H1 (cell line): ENCODE measurements around the gene SH2D5. TPM values are rescaled to one million over a fixed set of nuclear protein-coding genes. Genes with fewer than 3 reads are reported as not detected.

ENCODE experiments used
- CTCF ChIA-PET: fragments of 300-600 bp; sonication (Branson Sonifier 250); formaldehyde crosslinking; loops from one replicate; lab custom pipeline; 2021; ENCODE audit not compliant: partially characterized antibody; lab: Charles Lee
- POLR2A ChIA-PET: fragments of 300-600 bp; sonication (Branson Sonifier 250); formaldehyde crosslinking; loops from one replicate; lab custom pipeline; 2021; ENCODE audit warnings: inconsistent platforms; ENCODE audit not compliant: partially characterized antibody; lab: Charles Lee
- DNase-seq, 2 experiments: peaks; one replicate each; pipeline versions ENCODE4 v3.0.0 to v3.0.0-alpha.2; 2010 to 2022; ENCODE audit warnings: low spot score in 2 of 2, low read depth in 1 of 2, mixed read lengths in 1 of 2
- FAIRE-seq: peaks from 2 replicates; lab custom pipeline; 2011; peaks lifted over from hg19 to GRCh38; lab: Jason Lieb, UNC
- H2AFZ ChIP-seq: 2 replicates; pipeline ENCODE4 v1.8.1; 2012; ENCODE audit warnings: low read length, inconsistent platforms
- H2AK5ac ChIP-seq: 2 replicates; pipeline ENCODE4 v1.6.1; 2013; ENCODE audit warnings: low read depth, low read length
- H2BK120ac ChIP-seq: replicated peaks from 2 replicates; pipeline ENCODE3; 2013; ENCODE audit warnings: low read depth, low read length, inconsistent platforms
- H2BK12ac ChIP-seq: 2 replicates; pipeline ENCODE4 v1.6.1; 2013; ENCODE audit warnings: low read depth, low read length
- H2BK15ac ChIP-seq: 2 replicates; pipeline ENCODE4 v1.6.1; 2013; ENCODE audit warnings: low read length
- H2BK20ac ChIP-seq: 2 replicates; pipeline ENCODE4 v1.6.1; 2013; ENCODE audit warnings: low read length
- H2BK5ac ChIP-seq: 2 replicates; pipeline ENCODE4 v1.6.1; 2013; ENCODE audit warnings: low read depth, low read length
- H3K14ac ChIP-seq: 2 replicates; pipeline ENCODE4 v1.6.1; 2013; ENCODE audit warnings: inconsistent platforms; ENCODE audit not compliant: insufficient read length
- H3K18ac ChIP-seq: 2 replicates; pipeline ENCODE4 v1.6.1; 2013; ENCODE audit warnings: low read length; ENCODE audit errors: extremely low read depth
- H3K23ac ChIP-seq: 2 replicates; pipeline ENCODE4 v1.6.1; 2013; ENCODE audit warnings: inconsistent platforms; ENCODE audit not compliant: insufficient read length
- H3K23me2 ChIP-seq: 2 replicates; pipeline ENCODE4 v1.6.1; 2013; ENCODE audit warnings: low read depth, low read length
- H3K27ac ChIP-seq: 2 replicates; pipeline ENCODE4 v1.6.1; 2011; ENCODE audit warnings: low read depth, low read length, inconsistent platforms
- H3K27me3 ChIP-seq, 4 experiments: replicated peaks in 1 of 4; 1 replicate in 1 of 4; 2 replicates in 3 of 4; pipeline versions ENCODE4 v1.6.1 to v1.8.1; 2011 to 2013; ENCODE audit warnings: low read length in 3 of 4, mild to moderate bottlenecking in 3 of 4, inconsistent platforms in 2 of 4, mixed read lengths in 2 of 4, moderate library complexity in 1 of 4; ENCODE audit not compliant: control insufficient read depth in 3 of 4, insufficient read depth in 3 of 4; ENCODE audit errors: extremely low read depth in 1 of 4
- H3K36me3 ChIP-seq, 4 experiments: 2 replicates each; pipeline versions ENCODE4 v1.6.1 to v1.8.1; 2011 to 2013; ENCODE audit warnings: mild to moderate bottlenecking in 4 of 4, low read length in 3 of 4, moderate library complexity in 2 of 4, control low read depth in 1 of 4, inconsistent platforms in 1 of 4; ENCODE audit not compliant: insufficient read depth in 4 of 4, control insufficient read depth in 2 of 4
- H3K4ac ChIP-seq: replicated peaks from 2 replicates; pipeline ENCODE3; 2013; ENCODE audit warnings: low read length, low read depth, mixed read lengths, inconsistent platforms; ENCODE audit not compliant: insufficient read length
- H3K4me1 ChIP-seq, 4 experiments: replicated peaks in 1 of 4; 1 replicate in 1 of 4; 2 replicates in 3 of 4; pipeline versions ENCODE4 v1.6.1 to v1.8.1; 2011 to 2013; ENCODE audit warnings: low read length in 3 of 4, inconsistent platforms in 2 of 4, mixed read lengths in 1 of 4; ENCODE audit not compliant: insufficient read depth in 4 of 4, control insufficient read depth in 3 of 4
- H3K4me2 ChIP-seq, 2 experiments: 2 replicates each; pipeline versions ENCODE4 v1.6.1 to v1.8.1; 2011 to 2013; ENCODE audit warnings: low read depth in 2 of 2, low read length in 2 of 2, control low read depth in 1 of 2, inconsistent platforms in 1 of 2, mild to moderate bottlenecking in 1 of 2; ENCODE audit not compliant: insufficient read depth in 1 of 2
- H3K4me3 ChIP-seq, 4 experiments: fragments of 200-600, 300-600 bp in 1 of 4; sonication (generic), shearing (Covaris generic), sonication (Bioruptor Twin) in 1 of 4; 2 replicates each; pipeline versions ENCODE4 v1.5.1 to v1.8.1; 2011 to 2016; ENCODE audit warnings: low read length in 4 of 4, low read depth in 3 of 4, control low read depth in 2 of 4, inconsistent platforms in 2 of 4, mild to moderate bottlenecking in 2 of 4, mixed read lengths in 1 of 4, moderate library complexity in 1 of 4; ENCODE audit not compliant: insufficient read depth in 2 of 4; ENCODE audit errors: extremely low read depth in 1 of 4
- H3K56ac ChIP-seq: replicated peaks from 2 replicates; pipeline ENCODE3; 2013; ENCODE audit warnings: low read depth, mild to moderate bottlenecking, mixed read lengths, low read length, inconsistent platforms; ENCODE audit not compliant: insufficient read length
- H3K79me1 ChIP-seq: 2 replicates; pipeline ENCODE4 v1.6.1; 2013; ENCODE audit warnings: low read depth, low read length, control low read depth
- H3K79me2 ChIP-seq, 2 experiments: 2 replicates each; pipeline versions ENCODE4 v1.6.1 to v1.8.1; 2012 to 2013; ENCODE audit warnings: low read length in 2 of 2, mild to moderate bottlenecking in 2 of 2, inconsistent platforms in 1 of 2; ENCODE audit not compliant: insufficient read depth in 2 of 2, control insufficient read depth in 1 of 2
- H3K9ac ChIP-seq, 4 experiments: replicated peaks in 1 of 4; 1 replicate in 1 of 4; 2 replicates in 3 of 4; pipeline versions ENCODE4 v1.6.1 to v1.8.1; 2011 to 2013; ENCODE audit warnings: low read depth in 3 of 4, low read length in 3 of 4, control low read depth in 2 of 4, mild to moderate bottlenecking in 2 of 4, moderate library complexity in 2 of 4, inconsistent platforms in 1 of 4; ENCODE audit errors: extremely low read depth in 1 of 4
- H3K9me3 ChIP-seq, 2 experiments: 2 replicates each; pipeline versions ENCODE4 v1.6.1 to v1.8.1; 2012 to 2013; ENCODE audit warnings: mild to moderate bottlenecking in 2 of 2, moderate library complexity in 2 of 2, control low read depth in 1 of 2, inconsistent platforms in 1 of 2, low read depth in 1 of 2, low read length in 1 of 2, mixed read lengths in 1 of 2; ENCODE audit not compliant: insufficient read depth in 2 of 2
- H4K20me1 ChIP-seq, 2 experiments: replicated peaks in 1 of 2; 2 replicates each; pipeline versions ENCODE3 to v1.8.1; 2011 to 2013; ENCODE audit warnings: inconsistent platforms in 2 of 2, low read length in 2 of 2, mild to moderate bottlenecking in 1 of 2; ENCODE audit not compliant: insufficient read depth in 2 of 2, control insufficient read depth in 1 of 2
- H4K5ac ChIP-seq: 2 replicates; pipeline ENCODE4 v1.6.1; 2013; ENCODE audit warnings: low read length, low read depth, mixed read lengths, inconsistent platforms; ENCODE audit not compliant: insufficient read length
- H4K8ac ChIP-seq: 2 replicates; pipeline ENCODE4 v1.8.0; 2013; ENCODE audit warnings: mild to moderate bottlenecking, moderate library complexity, low read length, inconsistent platforms; ENCODE audit not compliant: insufficient read depth; ENCODE audit errors: extremely low read depth
- H4K91ac ChIP-seq: replicated peaks from 2 replicates; pipeline ENCODE3; 2013; ENCODE audit warnings: low read length, mixed read lengths, inconsistent platforms; ENCODE audit not compliant: insufficient read length
- KDM1A ChIP-seq: fragments of 200-600, 300-600 bp; sonication (generic); IDR thresholded peaks from 2 replicates; pipeline ENCODE4 v1.7.1; 2016; ENCODE audit warnings: mild to moderate bottlenecking, low read length, borderline replicate concordance
- SIRT6 ChIP-seq: IDR thresholded peaks from one replicate; pipeline ENCODE4 v1.7.1; 2012; ENCODE audit warnings: low read length, inconsistent platforms
- WGBS, 2 experiments: shearing (Covaris generic) in 1 of 2; methylation state at CpG; one replicate each; pipeline versions ENCODE4 v1.1.6 to v1.1.7; 2013 to 2015; ENCODE audit warnings: low lambda C conversion rate in 2 of 2, mixed read lengths in 2 of 2, inconsistent platforms in 1 of 2, low coverage in 1 of 2, missing lambda C conversion rate in 1 of 2; ENCODE audit not compliant: insufficient replicate concordance in 2 of 2, insufficient coverage in 1 of 2, insufficient read length in 1 of 2; ENCODE audit errors: extremely low coverage in 1 of 2, missing lambda C conversion rate in 1 of 2; 5-methylcytosine and 5-hydroxymethylcytosine counted together
- polyA plus RNA-seq, 7 experiments: library from polyadenylated mRNA; depleted of rRNA in 3 of 7; stranded (reverse) in 5 of 7; unstranded in 2 of 7; fragments of >200 nt in 5 of 7; fragments of 200-250 nt in 2 of 7; gene quantifications; 1 replicate in 5 of 7; 2 replicates in 1 of 7; 4 replicates in 1 of 7; pipeline versions ENCODE4 v1.2.1 to v1.2.3, GENCODE V29; 2011 to 2013; ENCODE audit warnings: missing spikeins in 2 of 7, mixed read lengths in 2 of 7
- total RNA-seq: library from RNA; stranded (reverse); fragmentation: NEBNext Ultra II Directional; extraction: Animal tissue kit (Norgen Biotek cat#: 25700); gene quantifications from 2 replicates; pipeline ENCODE4 v1.2.1, GENCODE V29; 2021

SH2D5 gene
- total and polyA plus RNA-seq, 2 of the 8 experiments (the other 6 are each of a cell fraction or from before 2014, with no cell fraction given) = 13.2 to 18.4 TPM

- Histone ChIP-seq H3K9ac (no peak overlapping the region), H3K23me2 (peaks cover 11% of the 10 kb centered on the region; the same call in 1 of the 2 replicates), H3K14ac (no peak overlapping the region), H3K56ac (no peak overlapping the region), H3K79me1 (no peaks in the 10 kb centered on the region), H4K5ac (no peak overlapping the region), H3K4me1 (peaks cover 5 to 46% (median 35%) of the 10 kb centered on the region in 4 experiments), H3K27me3 (peaks cover 2 to 24% (median 23%) of the 10 kb centered on the region in 4 experiments), H2BK5ac (peak overlapping the region; percentile 49; the same call in 1 of the 2 replicates), H2BK20ac (no peak overlapping the region; the same call in 1 of the 2 replicates), H3K9me3 (no peaks in the 10 kb centered on the region), H3K23ac (no peak overlapping the region), H3K4ac (peak overlapping the region; percentile 27), H3K4me2 (peak overlapping the region; percentile 51 to 63), H3K79me2 (no peaks in the 10 kb centered on the region; a peak in 1 of 4 replicates), H4K20me1 (peaks cover 1 to 3% of the 10 kb centered on the region in 2 experiments), H3K18ac (peak overlapping the region; percentile 95), H2AK5ac (0 out of 2 replicates have a peak overlapping the region, but pooled peaks have one; percentile 28), H3K27ac (no peak overlapping the region), H4K8ac (peak overlapping the region; percentile 54; the same call in 1 of the 2 replicates), H2BK120ac (no peak overlapping the region), H3K4me3 (peak overlapping the region in 1 of 4 experiments; percentile 34; a peak in 1 of 8 replicates), H2BK12ac (peak overlapping the region; percentile 90; the same call in 1 of the 2 replicates), H2AFZ (no peak overlapping the region), H3K36me3 (no peaks in the 10 kb centered on the region), H2BK15ac (peak overlapping the region; percentile 46; the same call in 1 of the 2 replicates), H4K91ac (no peak overlapping the region)
- DNase-seq (no peak), FAIRE-seq (no peak)
- ChIA-PET POLR2A (interaction anchor here (0.7 to 7.8 kb wide), 6 partner anchors 12 to 68 kb away, joined by 3 to 68 read pairs (median 4); partner anchors contain the start of gene KIF17), CTCF (interaction anchor here (1.0 to 8.9 kb wide), 5 partner anchors 11 to 64 kb away, joined by 3 to 82 read pairs (median 16); partner anchors contain the start of gene KIF17)
- TF ChIP-seq KDM1A (peak; percentile 84), SIRT6 (no peak)
- WGBS, 2 experiments = 80% methylated on average over 9 of the region's 9 CpGs; no CpG with 5 or more reads in 1 of the 2 experiments
Observed at GRCh38 chr1:20728371-20729154, 3.9 kb downstream of the SH2D5 start.
